Muscle layer of duodenum (tissue), 2 donors: ENCODE data around the gene CENPB.

ENCODE experiments used
- H3K27ac ChIP-seq: one replicate; pipeline ENCODE4 v1.7.0; 2013; ENCODE audit warnings: mild to moderate bottlenecking, low read length
- H3K27me3 ChIP-seq: one replicate; pipeline ENCODE4 v1.7.0; 2013; ENCODE audit warnings: low read depth, mild to moderate bottlenecking, control low read depth, low read length
- H3K36me3 ChIP-seq, 2 donors: one replicate each; pipeline ENCODE4 v1.7.0; 2013; ENCODE audit warnings: low read length in 2 of 2, control low read depth in 1 of 2, mild to moderate bottlenecking in 1 of 2; ENCODE audit not compliant: insufficient read depth in 2 of 2, control insufficient read depth in 1 of 2
- H3K4me1 ChIP-seq, 2 donors: one replicate each; pipeline ENCODE4 v1.7.0; 2013; ENCODE audit warnings: low read length in 2 of 2, mild to moderate bottlenecking in 2 of 2, control low read depth in 1 of 2, moderate library complexity in 1 of 2; ENCODE audit not compliant: insufficient read depth in 2 of 2, control insufficient read depth in 1 of 2
- H3K4me3 ChIP-seq, 2 donors: one replicate each; pipeline ENCODE4 v1.7.0; 2013; ENCODE audit warnings: low read length in 2 of 2, low read depth in 1 of 2, mild to moderate bottlenecking in 1 of 2
- H3K9me3 ChIP-seq, 2 donors: one replicate each; pipeline ENCODE4 v1.7.0; 2013; ENCODE audit warnings: low read length in 2 of 2, control low read depth in 1 of 2, mild to moderate bottlenecking in 1 of 2; ENCODE audit not compliant: control insufficient read depth in 1 of 2
- donor health status: healthy.

CENPB gene

DNA sequence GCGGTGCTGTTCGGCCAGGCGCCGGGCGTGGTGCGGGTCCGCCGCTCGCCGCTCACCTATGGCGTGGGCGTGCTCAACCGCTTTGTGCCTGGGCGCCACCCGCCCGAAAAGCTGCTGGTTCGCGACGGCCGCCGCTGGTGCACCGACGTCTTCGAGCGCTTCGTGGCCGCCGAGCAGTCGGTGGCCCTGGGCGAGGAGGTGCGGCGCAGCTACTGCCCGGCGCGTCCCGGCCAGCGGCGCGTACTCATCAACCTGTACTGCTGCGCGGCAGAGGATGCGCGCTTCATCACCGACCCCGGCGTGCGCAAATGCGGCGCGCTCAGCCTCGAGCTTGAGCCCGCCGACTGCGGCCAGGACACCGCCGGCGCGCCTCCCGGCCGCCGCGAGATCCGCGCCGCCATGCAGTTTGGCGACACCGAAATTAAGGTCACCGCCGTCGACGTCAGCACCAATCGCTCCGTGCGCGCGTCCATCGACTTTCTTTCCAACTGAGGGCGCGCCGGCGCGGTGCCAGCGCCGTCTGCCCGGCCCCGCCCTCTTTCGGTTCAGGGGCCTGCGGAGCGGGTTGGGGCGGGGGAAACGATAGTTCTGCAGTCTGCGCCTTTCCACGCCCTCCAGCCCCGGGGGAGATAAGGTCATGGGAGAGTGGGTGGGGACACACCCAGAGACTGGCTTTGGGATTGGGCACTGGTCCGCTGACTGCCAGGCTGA lies 34.7 kb downstream of the CENPB start:
- Histone ChIP-seq H3K4me3 (peak overlapping the region; percentile 30 to 62), H3K27me3 (no peaks in the 10 kb centered on the region), H3K36me3 (peaks cover 4 to 23% of the 10 kb centered on the region in 2 donors), H3K9me3 (no peaks in the 10 kb centered on the region), H3K27ac (no peak overlapping the region), H3K4me1 (peaks cover 0 to 8% of the 10 kb centered on the region in 2 donors)

DNA sequence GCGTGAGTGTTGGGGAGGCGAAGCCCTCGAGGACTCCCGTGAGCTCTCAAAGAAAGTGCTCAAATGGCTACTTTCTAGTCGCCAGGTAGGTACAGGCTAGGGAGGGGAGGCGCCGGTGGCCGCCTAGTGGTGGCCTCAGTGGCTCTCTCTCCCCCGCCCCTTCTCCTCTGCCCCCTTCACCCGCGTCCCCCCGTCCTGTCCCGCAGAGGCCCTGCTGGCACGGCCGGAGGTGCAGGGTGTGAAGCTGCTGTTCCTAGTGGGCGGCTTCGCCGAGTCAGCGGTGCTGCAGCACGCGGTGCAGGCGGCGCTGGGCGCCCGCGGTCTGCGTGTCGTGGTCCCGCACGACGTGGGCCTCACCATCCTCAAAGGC lies 35.2 kb downstream of the CENPB start:
- H3K27me3 ChIP-seq, result no peaks in the 10 kb centered on the region
- H3K9me3 ChIP-seq, result no peaks in the 10 kb centered on the region
- H3K36me3 ChIP-seq, result peaks cover 4 to 21% of the 10 kb centered on the region in 2 donors
- peaks cover 0 to 8% of the 10 kb centered on the region in 2 donors for H3K4me1 ChIP-seq
- peak overlapping the region in 1 of 2 donors; percentile 62 for H3K4me3 ChIP-seq
- H3K27ac ChIP-seq, result no peak overlapping the region

DNA sequence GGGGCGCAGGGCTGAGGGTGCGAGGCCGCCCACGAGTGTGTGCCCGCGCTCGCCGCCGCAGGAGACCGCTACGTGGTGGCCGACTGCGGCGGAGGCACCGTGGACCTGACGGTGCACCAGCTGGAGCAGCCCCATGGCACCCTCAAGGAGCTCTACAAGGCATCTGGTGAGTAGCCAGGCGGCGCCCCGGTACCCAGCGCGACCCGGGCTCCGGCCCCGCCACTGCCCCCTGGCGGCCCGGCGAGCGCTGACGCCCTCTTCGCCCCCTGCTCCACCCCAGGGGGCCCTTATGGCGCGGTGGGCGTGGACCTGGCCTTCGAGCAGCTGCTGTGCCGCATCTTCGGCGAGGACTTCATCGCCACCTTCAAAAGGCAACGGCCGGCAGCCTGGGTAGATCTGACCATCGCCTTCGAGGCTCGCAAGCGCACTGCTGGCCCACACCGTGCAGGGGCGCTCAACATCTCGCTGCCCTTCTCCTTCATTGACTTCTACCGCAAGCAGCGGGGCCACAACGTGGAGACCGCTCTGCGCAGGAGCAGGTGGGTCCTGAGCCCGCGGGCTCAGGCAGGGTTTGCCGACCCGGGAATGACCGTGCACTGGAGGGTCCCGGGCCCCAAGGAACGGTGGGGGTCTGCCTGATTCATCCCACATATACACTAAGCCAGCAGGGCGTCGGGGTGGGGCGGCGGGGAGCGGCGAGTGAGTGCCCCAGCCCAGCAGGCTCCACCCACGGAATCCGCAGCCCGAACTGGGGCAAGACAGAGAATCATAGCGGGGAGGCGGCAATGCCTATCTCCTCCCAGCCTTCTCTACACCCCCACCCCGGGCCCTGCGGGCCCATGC lies 36.6 kb downstream of the CENPB start:
- H3K4me3 ChIP-seq, result no peak overlapping the region
- H3K36me3 ChIP-seq, result peaks cover 4 to 11% of the 10 kb centered on the region in 2 donors
- H3K27ac ChIP-seq, result no peak overlapping the region
- H3K4me1 ChIP-seq, result peaks cover 0 to 8% of the 10 kb centered on the region in 2 donors
- H3K9me3 ChIP-seq, result no peaks in the 10 kb centered on the region
- H3K27me3 ChIP-seq, result no peaks in the 10 kb centered on the region

DNA sequence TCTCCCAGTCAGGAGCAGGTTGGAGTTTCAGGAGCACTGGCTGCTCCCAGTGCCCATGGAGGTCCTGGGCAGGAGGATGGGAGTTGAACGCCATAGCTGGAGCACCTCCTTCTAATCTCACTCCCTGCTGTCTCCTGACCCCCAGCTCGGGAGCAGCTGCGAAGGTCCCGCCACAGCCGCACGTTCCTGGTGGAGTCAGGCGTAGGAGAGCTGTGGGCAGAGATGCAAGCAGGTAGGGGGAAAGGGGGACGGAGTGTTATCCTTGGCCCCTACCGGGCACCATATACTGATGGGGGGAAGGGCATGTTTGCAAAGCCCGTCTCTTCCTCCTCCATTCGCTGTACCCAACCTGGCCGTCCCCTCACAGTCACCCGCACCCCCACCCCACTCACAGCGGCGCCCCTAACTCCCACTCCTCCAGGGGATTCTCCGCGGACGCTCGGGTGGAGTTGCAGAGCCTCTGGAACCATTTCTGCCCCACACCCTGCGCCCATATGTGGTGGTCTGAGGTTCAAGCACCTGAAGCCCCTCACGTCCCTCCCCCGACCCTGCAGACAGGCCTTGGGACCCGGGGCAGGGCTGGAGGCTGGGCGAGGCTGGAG lies 37.4 kb downstream of the CENPB start:
- Histone ChIP-seq H3K36me3 (peaks cover 4 to 5% of the 10 kb centered on the region in 2 donors), H3K9me3 (no peaks in the 10 kb centered on the region), H3K4me3 (no peak overlapping the region), H3K27me3 (no peaks in the 10 kb centered on the region), H3K4me1 (peaks cover 0 to 8% of the 10 kb centered on the region in 2 donors), H3K27ac (no peak overlapping the region)

DNA sequence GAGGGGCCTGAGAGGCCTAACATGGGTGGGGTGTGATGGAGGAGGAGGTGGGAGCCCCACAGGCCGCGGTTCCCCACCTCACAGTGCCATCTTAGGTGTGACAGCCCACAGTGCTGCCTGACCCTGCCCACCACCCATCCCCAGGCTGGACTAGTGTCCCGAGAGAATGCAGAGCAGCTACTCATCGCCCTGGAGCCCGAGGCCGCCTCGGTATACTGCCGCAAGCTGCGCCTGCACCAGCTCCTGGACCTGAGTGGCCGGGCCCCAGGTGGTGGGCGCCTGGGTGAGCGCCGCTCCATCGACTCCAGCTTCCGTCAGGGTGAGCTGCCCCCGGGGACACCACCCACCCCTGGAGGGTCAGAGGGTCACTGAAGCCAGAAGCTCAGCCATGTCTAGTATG lies 38.5 kb downstream of the CENPB start:
- Histone ChIP-seq H3K4me1 (peaks cover 0 to 6% of the 10 kb centered on the region in 2 donors), H3K4me3 (no peak overlapping the region), H3K36me3 (peaks cover 4 to 5% of the 10 kb centered on the region in 2 donors), H3K9me3 (no peaks in the 10 kb centered on the region), H3K27ac (no peak overlapping the region), H3K27me3 (no peaks in the 10 kb centered on the region)

DNA sequence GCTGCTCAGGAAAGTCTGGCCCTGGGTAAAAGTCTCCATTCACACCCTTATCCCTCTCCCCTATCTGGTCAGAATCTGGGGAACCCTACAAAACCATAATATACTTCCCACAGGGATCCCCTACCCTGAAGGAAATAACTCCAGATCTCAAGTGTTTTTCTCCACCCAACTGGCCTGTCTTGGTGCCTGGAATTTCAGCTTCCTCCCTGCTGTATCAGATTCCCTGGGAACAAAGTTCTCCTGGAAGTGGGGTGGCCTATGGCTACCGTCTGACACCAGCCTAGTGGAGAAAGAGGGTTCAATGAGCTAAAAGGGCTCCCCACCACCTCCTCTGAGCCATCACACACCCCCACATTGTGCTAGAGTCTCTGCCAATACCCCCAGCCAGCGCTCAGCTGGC lies 39.1 kb downstream of the CENPB start:
- Histone ChIP-seq H3K4me1 (no peaks in the 10 kb centered on the region), H3K4me3 (no peak overlapping the region), H3K27me3 (no peaks in the 10 kb centered on the region), H3K36me3 (peaks cover 4 to 5% of the 10 kb centered on the region in 2 donors), H3K9me3 (no peaks in the 10 kb centered on the region), H3K27ac (no peak overlapping the region)

DNA sequence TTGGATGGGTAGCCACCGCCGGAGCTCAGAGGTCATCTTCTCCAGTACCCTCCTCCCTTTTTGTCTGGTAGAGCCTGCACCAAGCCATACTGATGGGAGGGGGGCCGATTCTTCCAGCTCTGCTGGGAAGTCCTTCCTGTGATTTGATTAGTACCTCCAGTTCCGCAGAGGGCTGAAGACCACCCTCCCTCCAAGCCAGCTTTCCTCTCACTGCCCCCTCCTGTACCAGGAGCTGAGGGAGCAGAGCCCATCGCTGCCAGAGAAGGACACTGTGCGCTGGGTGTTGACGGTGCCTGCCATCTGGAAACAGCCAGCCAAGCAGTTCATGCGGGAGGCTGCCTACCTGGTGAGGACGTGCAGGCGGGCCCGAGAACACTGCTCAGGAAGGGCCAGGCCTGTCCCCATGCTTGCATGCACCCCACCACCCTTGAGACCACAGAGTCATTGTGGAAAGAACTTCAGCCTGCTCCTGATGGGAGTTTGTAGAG lies 40.8 kb downstream of the CENPB start:
- Histone ChIP-seq H3K4me1 (no peaks in the 10 kb centered on the region), H3K4me3 (no peak overlapping the region), H3K36me3 (no peaks in the 10 kb centered on the region)

DNA sequence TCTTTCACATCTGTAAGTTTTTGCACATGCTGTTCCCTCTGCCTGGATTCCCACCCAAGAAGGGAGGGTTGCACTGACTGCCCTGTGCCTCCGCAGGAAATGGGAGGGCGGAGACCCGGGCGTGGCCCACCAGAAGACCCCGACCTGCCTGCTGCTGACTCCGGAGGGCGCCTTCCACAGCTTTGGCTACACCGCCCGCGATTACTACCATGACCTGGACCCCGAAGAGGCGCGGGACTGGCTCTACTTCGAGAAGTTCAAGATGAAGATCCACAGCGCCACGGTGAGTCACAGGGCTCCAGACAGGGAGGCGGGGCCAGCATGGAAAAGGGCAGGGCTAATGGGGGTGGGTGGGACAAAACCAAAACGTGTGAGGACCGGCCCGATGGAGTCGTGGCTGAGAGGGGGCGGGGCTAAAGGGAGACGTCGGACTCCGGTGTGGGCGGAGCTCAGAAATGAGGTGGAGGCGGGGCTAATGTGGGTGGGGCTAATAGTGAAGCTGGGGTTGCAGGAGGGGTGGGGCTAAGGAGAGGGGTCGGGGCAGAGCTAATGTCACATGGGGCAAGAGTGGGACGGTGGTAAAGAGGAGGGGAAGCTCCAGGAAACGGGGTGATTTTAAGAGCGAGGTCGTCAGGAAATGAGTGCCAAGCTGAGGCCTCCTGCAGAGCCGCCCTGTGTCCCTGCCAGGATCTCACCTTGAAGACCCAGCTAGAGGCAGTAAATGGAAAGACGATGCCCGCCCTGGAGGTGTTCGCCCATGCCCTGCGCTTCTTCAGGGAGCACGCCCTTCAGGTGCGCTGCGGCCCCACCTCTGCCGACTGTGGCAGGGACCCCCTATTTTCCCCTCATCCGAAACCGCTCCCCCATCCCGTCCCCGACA lies 41.5 kb downstream of the CENPB start:
- Histone ChIP-seq H3K27me3 (no peaks in the 10 kb centered on the region), H3K4me1 (no peaks in the 10 kb centered on the region), H3K9me3 (no peaks in the 10 kb centered on the region), H3K36me3 (no peaks in the 10 kb centered on the region), H3K27ac (no peak overlapping the region), H3K4me3 (no peak overlapping the region)

More for the DNA sequence above, 40.8 kb downstream of the CENPB start:
- H3K9me3 ChIP-seq, result no peaks in the 10 kb centered on the region
- H3K27me3 ChIP-seq, result no peaks in the 10 kb centered on the region
- no peak overlapping the region for H3K27ac ChIP-seq

DNA sequence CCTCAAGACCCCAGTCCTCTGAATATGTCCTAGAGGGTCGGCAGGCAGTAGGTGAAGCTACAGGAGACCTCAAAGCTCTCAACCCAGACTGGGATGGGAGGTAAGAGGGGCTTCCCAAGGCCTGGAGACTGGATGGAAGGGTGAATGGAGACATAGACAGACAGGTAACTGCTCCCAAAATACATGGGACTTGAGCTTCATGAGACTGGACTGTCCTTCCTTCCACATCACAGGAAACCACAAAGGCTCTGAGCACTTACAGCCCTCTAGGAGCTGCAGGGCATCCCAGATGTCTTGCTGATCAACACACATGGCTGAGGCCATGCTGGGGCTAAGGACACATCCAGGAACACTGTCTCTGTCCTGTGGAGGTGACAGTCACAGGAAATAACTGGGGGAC lies 42.5 kb downstream of the CENPB start:
- Histone ChIP-seq H3K9me3 (no peaks in the 10 kb centered on the region), H3K27ac (no peak overlapping the region), H3K4me3 (no peak overlapping the region), H3K4me1 (no peaks in the 10 kb centered on the region), H3K36me3 (no peaks in the 10 kb centered on the region), H3K27me3 (no peaks in the 10 kb centered on the region)

DNA sequence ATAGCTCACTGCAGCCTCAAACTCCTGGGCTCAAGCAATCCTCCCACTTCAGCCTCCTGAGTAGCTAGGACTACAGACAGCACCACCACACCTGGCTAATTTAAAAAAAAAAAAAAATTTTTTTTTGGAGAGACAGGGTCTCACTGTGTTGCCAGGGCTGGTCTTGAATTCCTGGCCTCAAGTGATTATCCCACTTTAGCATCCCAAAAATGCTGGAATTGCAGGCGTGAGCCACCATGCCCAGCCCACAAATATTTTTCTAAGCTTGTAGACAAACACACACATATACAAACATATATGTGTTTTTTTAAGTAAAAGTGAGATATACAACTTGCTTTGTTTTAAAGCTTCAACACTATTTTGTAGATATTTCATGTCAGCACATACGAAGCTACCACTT lies 43.3 kb downstream of the CENPB start:
- Histone ChIP-seq H3K36me3 (no peaks in the 10 kb centered on the region), H3K4me1 (no peaks in the 10 kb centered on the region), H3K27ac (no peak overlapping the region), H3K27me3 (no peaks in the 10 kb centered on the region), H3K9me3 (no peaks in the 10 kb centered on the region), H3K4me3 (no peak overlapping the region)
